ENCODE results near the gene TALDO1.
A peak's percentile ranks its signal among the peaks of the same experiment; 100 is the strongest.

The TALDO1 gene

DNA sequence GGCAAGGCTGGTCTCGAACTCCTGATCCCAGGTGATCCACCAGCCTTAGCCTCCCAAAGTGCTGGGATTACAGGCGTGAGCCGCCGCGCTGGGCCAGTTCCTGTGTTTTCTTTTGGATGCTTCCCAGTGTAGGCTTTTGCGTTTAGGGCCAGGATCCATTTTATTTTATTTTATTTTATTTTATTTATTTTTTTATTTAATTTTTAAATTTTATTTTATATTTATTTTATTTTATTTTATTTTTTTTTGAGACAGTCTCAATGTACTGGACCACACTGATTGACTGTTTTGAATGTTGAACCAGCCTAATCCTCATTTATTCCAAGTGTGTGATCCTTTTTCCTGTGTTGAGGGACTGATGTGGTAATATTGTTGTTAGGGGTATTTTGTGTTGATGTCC lies 32.8 kb upstream of the TALDO1 start:
- DNase-seq (ENCODE audit: low read depth in 1 of 2, low spot score in 1 of 2): no peak

DNA sequence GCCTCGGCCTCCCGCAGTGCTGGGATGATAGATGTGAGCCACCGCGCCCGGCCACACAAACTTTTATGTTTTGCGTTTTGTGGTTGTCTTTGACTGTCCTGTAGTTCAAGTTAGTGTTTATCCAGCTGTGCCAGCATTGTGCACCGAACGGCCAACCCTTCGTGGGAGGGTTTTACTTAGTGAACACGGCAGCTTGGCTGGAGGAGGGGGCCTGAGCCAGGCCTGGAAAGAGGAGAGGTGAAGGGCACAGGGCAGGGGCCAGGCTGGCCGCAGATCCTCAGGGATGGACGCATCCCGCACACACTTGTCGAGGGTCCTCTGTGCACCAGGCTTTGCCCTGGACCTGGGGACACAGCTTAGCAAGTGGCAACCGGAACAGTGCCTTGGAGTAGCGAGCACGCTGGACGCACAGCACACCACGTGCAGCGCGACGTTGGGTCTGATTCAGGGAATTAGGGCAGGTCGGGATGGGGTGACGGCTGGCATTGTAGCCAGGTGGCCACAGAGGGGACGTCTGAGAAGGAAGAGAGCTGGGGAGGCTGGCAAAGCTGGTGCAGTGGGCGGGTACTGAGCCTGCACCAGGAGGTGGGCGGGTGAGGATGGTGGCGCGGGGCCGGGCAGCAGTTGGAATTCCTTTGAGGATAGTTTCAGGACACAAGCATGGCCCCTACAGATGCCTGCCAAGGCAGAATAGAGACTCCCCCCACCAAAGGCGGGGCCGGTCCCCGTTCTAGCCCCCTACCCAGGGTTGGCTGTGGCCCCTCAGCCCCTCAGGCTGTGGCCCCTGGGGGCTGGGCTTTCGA lies 27.8 kb upstream of the TALDO1 start:
- DNase-seq (ENCODE audit: low read depth in 1 of 2, low spot score in 1 of 2): no peak

DNA sequence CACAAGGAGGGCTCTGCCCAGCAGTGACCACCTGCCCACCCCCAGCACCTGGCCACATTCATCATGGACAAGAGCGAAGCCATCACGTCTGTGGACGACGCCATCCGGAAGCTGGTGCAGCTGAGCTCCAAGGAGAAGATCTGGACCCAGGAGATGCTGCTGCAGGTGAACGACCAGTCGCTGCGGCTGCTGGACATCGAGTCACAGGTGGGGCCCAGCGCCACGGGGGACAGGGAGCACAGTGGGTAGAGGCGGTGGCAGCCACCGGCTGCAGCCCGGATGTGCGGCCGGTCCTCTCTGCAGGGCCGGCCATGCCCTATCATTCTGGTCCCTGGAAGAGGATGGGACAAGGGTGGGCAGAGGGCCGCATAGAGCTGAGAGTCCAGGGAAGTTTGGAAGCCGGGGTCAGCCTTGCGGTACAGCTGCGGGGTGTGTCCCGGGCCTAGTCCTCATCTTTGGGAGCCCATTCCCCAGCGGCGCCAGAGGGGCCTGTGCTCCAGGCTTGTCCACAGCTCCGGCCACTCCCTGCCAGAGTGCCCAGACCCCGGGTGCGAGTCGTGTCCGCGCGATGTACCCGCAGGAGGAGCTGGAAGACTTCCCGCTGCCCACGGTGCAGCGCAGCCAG lies 27.1 kb upstream of the TALDO1 start:
- no peak for DNase-seq (ENCODE audit: low read depth in 1 of 2, low spot score in 1 of 2)

DNA sequence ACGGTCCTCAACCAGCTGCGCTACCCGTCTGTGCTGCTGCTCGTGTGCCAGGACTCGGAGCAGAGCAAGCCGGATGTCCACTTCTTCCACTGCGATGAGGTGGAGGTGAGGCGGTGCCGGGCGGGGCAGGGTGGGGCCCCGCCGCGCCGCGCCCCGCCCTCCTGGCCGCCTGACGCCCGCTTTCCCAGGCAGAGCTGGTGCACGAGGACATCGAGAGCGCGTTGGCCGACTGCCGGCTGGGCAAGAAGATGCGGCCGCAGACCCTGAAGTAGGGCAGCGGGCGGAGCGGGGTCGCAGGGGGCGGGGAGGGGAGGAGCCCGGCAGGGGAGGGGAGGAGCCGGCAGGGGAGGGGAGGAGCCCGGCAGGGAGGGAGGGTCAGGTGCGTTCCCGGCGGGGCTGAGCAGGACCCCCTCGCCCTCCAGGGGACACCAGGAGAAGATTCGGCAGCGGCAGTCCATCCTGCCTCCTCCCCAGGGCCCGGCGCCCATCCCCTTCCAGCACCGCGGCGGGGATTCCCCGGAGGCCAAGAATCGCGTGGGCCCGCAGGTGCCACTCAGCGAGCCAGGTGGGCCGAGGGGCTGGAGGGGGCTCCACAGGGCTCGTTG lies 26.5 kb upstream of the TALDO1 start:
- peak in 1 of 2 donors; percentile 35 for DNase-seq (ENCODE audit: low read depth in 1 of 2, low spot score in 1 of 2)

DNA sequence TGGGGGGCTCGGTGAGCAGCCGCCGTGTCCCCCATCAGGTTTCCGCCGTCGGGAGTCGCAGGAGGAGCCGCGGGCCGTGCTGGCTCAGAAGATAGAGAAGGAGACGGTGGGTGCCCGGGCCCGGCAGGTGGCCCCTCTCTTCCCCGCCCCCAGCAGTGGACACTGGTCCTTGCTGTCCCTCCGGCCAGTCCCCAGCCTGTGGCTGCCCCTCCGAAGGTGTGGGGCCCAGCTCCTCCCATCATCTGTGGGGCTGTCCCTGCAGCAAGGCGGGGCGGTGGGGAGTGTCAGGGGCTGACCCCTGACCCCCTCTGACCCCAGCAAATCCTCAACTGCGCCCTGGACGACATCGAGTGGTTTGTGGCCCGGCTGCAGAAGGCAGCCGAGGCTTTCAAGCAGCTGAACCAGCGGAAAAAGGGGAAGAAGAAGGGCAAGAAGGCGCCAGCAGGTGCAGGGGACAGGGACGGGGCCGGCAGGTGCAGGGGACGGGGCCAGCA lies 26.0 kb upstream of the TALDO1 start:
- DNase-seq (ENCODE audit: low read depth in 1 of 2, low spot score in 1 of 2): no peak

DNA sequence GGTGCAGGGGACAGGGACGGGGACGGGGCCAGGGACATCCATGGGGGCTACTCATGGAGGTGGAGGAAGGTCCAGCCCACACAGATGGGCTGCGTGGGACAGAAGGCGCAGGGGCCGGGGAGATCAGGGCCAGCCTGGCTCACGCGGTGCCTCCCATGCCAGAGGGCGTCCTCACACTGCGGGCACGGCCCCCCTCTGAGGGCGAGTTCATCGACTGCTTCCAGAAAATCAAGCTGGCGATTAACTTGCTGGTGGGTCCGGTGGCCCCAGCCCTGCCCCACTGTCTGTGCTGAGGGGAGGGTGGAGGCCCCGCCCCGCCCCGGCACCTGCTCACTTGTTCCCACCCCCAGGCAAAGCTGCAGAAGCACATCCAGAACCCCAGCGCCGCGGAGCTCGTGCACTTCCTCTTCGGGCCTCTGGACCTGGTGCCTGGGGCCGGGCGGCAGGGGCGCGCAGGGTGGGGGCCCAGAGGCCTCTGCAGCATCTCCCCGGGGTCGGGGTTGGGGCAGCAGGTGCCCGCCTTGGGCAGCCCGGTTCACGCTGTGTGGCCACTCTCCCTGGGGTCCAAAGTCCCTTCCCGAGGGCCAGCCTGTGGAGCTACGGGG lies 25.4 kb upstream of the TALDO1 start:
- DNase-seq (ENCODE audit: low read depth in 1 of 2, low spot score in 1 of 2): no peak

DNA sequence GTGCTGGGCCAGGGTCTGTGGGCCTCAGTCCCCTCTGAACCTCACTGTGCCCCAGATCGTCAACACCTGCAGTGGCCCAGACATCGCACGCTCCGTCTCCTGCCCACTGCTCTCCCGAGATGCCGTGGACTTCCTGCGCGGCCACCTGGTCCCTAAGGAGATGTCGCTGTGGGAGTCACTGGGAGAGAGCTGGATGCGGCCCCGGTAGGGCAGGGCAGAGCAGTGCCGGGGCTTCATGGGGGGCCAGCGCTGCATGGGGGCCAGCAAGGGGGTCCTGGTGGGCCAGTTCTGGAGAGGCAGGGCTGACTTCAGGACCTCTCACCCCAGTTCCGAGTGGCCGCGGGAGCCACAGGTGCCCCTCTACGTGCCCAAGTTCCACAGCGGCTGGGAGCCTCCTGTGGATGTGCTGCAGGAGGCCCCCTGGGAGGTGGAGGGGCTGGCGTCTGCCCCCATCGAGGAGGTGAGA lies 24.9 kb upstream of the TALDO1 start:
- DNase-seq (ENCODE audit: low read depth in 1 of 2, low spot score in 1 of 2): no peak

DNA sequence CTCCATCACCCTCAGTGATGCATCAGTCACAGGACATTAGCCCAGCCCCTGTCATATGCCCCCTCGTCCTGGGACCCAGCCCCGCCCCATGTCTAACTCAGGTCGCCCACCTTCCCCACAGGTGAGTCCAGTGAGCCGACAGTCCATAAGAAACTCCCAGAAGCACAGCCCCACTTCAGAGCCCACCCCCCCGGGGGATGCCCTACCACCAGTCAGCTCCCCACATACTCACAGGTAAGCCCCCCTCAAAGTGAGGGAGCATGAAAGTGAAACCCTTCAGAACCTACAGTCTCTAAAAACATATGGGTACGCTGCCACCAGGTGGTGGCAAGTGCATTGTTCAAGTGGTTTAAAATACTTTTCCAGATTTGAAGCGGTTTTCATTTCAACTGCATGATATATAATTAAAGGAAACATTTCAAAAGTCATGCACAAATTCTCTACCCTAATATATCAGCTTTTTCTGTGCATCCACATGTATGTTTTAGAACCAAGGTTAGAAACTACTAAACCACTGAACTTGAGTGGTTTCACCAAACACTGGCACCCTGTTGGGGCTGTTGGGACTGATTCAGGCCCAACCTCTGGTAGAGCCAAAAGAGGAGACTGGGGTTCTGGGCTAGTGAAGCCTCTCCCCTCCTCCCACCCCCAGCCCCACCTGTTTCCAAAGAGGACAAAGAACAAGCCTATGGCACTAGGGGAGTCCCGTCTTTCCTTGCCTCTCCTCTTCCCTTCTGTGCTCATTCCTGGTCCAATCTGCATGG lies 24.0 kb upstream of the TALDO1 start:
- DNase-seq (ENCODE audit: low read depth in 1 of 2, low spot score in 1 of 2): no peak

DNA sequence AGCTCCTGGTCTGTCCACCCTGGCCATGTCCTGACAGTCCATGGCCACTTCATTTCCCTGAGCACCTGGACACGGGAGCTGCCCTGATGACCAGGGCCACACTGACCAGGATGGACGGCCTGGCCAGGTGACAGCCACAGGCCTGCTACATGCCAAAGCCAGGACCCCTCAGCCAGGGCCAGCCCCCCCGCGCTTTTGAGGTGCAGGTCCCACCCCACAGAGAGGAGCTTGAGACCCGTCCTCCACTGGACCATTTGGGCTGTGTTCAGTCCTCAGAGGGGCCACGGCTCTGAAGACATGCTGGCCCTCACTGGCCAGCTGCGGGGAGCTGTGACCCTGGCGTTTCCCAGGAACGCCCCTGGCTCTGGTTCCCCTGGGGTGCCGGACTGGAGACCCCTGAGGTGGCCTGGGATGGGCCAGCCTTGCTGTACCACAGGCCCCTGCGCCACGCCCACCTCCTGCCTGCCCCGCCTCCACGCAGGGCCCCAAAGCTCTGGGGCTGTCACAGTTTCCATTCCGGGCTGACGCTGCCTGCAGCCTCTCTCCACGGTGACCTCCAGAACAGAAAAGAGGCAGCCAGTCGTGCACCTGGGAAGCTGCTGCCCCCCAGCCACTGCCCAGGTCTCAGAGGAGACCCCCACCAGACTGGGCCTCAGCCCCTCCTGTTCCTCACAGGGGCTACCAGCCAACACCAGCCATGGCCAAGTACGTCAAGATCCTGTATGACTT lies 23.1 kb upstream of the TALDO1 start:
- DNase-seq (ENCODE audit: low read depth in 1 of 2, low spot score in 1 of 2): no peak

DNA sequence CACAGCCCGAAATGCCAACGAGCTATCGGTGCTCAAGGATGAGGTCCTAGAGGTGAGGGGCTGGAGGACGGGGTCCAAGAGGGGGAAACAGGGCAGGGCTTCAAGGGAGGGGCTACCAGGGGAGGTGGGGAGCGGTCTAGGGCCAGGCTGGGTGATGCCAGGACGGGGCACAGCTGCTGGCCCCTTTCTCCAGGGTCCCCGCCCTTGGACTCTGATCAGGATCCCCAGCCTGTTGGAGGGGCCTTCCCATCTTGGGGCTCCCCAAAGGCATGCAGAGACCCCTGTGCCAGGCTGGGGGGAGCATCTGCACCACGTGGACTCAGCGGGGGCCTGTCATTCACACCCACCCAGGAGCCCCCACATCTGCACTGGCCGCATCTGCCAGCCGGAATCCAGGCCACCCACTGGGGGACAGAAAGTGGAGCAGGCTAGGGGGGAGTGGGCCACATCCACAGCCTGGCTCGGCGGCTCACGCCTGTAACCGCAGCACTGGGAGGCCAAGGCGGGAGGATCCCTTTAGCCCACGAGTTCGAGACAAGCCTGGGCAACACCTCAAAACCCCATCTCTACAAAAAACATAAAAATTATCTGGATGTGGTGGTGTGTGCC lies 22.4 kb upstream of the TALDO1 start:
- DNase-seq (ENCODE audit: low read depth in 1 of 2, low spot score in 1 of 2): no peak

DNA sequence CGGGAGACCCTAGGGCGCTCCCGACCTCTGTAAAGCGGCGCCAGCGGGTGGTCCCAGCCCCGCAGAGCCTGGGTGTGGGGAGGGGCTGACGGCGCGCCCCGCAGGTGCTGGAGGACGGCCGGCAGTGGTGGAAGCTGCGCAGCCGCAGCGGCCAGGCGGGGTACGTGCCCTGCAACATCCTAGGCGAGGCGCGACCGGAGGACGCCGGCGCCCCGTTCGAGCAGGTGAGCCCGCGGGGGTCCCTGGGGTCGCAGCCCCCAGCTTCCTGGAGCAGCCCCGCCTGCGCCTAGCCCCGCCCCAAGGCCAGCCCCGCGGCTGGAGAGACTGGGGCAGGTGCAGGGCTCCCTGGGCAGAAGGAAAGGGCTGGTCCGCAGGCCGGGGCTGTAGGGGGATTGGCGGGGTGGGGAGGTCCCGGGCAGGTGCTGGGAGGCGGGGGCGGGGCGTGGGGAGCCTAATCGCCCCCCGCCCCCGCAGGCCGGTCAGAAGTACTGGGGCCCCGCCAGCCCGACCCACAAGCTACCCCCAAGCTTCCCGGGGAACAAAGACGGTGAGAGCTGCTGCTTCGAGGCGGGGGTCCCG lies 21.6 kb upstream of the TALDO1 start:
- no peak for DNase-seq (ENCODE audit: low read depth in 1 of 2, low spot score in 1 of 2)

DNA sequence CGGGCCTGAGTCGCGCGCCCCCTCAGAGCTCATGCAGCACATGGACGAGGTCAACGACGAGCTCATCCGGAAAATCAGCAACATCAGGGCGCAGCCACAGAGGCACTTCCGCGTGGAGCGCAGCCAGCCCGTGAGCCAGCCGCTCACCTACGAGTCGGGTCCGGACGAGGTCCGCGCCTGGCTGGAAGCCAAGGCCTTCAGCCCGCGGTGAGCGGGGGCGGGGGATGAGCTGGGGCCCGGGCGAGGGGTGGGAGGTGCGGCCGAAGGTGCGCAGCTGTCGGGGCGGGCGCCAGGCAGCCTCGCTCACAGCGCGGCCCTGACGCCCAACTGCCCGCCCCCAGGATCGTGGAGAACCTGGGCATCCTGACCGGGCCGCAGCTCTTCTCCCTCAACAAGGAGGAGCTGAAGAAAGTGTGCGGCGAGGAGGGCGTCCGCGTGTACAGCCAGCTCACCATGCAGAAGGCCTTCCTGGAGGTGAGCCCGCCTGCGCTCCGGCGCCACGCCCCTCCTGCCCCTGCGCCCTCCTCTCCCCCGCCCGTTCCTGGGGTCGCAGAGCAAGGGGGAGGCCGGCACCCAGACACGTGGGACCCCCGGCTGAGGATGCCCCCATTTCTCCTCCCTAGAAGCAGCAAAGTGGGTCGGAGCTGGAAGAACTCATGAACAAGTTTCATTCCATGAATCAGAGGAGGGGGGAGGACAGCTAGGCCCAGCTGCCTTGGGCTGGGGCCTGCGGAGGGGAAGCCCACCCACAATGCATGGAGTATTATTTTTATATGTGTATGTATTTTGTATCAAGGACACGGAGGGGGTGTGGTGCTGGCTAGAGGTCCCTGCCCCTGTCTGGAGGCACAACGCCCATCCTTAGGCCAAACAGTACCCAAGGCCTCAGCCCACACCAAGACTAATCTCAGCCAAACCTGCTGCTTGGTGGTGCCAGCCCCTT lies 20.7 kb upstream of the TALDO1 start:
- DNase-seq (ENCODE audit: low read depth in 1 of 2, low spot score in 1 of 2): no peak

DNA sequence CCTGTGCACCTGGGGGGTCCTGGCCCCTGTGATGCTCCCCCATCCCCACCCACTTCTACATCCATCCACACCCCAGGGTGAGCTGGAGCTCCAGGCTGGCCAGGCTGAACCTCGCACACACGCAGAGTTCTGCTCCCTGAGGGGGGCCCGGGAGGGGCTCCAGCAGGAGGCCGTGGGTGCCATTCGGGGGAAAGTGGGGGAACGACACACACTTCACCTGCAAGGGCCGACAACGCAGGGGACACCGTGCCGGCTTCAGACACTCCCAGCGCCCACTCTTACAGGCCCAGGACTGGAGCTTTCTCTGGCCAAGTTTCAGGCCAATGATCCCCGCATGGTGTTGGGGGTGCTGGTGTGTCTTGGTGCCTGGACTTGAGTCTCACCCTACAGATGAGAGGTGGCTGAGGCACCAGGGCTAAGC lies 20.0 kb upstream of the TALDO1 start:
- DNase-seq (ENCODE audit: low read depth in 1 of 2, low spot score in 1 of 2): no peak

DNA sequence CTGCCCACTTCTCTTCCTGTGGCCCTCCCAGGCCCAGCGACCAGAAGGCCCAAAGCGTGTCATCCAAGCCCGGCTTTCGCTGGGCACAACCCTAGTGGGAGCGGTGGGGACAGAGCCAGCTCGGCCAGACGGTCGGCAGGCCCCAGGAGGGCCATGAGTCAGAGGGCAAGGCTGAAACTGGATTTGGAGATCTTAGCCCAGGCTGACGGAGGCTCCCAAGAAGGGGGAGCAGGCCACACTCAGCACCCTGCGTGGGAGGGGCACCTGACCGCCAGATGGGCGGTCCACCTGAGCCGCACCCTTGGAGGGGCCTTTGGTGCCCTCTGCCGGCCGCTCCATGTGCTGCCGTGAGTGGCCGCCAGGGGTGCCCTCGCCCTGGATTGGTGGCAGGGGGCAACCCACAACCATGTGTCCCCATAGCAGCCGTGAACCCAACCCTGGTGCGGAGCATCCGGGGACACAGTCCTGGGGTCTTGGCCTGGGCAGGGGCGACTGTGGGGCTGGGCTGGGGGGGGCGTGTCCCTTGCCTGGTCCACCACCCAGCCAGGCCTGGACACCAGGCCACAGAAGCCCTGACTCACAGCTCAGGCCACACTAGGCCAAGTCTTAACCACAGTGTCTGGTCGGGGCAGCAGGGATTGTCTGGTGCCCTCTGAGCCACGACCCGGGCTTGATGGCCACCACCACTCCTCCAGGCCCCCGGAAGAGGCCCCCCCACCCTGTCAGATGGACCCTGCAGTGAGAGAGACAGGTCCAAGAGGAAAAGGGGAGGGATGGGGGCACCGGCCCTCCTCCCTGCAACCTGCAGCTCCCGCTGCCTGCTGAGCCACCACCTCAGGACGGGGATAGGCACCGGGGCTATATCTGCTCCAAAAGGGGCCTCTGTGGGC lies 19.2 kb upstream of the TALDO1 start:
- DNase-seq (ENCODE audit: low read depth in 1 of 2, low spot score in 1 of 2): peak; percentile 68 to 75

DNA sequence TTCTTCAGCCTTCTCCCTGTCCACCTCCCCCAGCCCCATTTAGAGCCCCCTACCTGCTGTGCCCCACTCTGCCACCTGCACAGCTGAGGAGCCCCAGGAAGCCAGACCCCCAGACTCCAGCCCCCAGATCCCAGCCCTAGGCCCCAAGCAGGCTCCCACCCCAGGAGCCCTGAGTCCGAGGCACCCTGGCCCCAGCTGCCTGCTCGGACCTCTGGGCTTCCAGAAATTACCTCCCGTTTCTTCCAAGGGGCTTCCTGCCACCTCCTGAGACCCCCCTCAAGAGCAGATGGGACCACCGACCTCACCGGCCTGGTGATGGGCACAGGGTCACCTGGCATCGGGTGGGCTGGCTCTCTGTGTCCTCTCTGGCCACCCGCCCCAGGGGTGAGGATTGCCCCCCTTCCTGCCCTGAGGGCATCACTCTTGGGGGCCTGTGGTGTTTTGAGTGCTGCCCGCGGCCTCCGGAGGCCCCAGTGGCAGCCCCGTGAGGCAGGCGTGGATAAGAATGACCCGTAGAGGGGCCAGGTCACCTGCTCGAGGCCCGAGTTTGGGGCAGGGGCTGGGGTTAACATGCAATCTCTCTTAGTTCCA lies 18.3 kb upstream of the TALDO1 start:
- no peak for DNase-seq (ENCODE audit: low read depth in 1 of 2, low spot score in 1 of 2)

DNA sequence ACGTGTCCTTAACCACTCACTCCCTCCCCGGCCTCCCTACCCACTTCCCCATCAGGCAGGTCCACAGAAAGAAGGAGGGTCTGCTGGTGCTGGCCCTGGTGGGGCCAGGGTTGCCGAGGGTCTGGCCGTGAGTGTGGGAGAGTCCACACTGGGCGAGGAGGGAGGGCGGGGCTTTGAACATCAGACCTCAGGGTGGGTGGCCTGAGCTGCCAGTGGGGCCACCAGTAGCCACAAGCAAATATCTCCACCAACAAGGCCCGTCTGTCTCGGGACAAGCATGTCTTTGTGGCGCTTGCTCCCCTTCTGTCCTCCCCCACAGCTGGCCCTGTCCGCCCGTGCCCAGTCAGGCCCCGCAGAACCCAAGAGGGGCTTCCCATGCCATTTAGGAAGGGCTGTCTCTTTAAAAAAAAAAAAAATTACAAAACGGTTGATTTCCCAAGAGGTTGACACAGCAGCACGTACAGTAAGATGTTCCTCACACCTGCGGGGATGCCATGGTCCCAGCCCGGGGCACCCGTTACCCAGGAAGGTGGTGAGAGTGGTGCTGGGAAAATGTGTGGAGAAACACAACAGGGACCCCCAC lies 17.7 kb upstream of the TALDO1 start:
- DNase-seq (ENCODE audit: low read depth in 1 of 2, low spot score in 1 of 2): no peak

DNA sequence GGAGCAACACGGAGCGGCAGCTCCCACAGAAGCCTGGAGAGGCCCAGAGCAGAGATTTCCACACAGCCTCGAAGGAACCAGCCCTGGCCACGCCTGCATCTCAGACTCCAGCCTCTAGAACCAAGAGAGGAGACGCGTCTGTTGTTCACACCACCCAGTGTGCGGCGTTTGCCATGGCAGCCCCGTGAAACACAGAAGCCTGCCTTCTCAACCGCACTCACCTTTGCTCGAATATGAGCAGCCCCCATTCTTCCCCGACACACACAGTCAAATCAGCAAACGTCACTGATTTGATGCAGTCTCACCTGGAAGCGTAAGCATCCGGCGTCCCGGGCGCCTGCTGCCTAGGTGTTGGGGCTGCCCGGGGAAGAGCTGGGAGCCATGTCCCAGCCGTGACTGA lies 14.2 kb upstream of the TALDO1 start:
- no peak for DNase-seq (ENCODE audit: low read depth in 1 of 2, low spot score in 1 of 2)
